Activated CD4-positive, alpha-beta T cell treated with anti-CD3 and anti-CD28 coated beads, Interleukin-2, amount 50 U/mL, for 48 hours (primary cell): ENCODE results near the gene A3GALT2.

Experiments used
- DNase-seq, 2 experiments: peaks; one replicate each; pipeline ENCODE4 v3.0.0-alpha.2; 2020

A3GALT2 gene

GRCh38 chr1:33320619-33321165, at the start of gene A3GALT2:
Gene A3GALT2 (minus strand): TSS chr1:33321098. CDS start chr1:33321098, 0 bp downstream.
- no peak for DNase-seq

GRCh38 chr1:33370301-33370700, 49.4 kb upstream of the A3GALT2 start:
- DNase-seq = no peak

DNA sequence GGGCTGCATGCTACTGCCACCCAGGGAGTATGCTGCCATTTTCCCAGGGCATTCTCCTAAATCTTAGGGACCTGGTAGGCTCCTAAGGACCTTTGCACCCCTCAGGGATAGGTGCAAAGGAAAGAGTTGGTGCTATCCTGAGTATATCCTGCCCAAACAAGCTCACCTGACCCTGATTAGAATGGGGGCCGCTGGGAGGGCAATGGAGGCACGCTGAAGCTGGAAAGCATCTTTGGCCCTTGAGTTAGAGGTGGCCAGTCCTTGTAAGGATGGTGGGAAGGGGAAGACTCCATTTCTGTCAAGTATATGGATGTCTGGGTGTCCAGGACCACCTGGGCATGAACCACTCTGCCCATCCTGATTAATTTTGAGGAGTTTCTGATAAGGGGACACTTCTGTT, 48.9 kb upstream of the A3GALT2 start:
- no peak for DNase-seq

- DNase-seq = no peak
These were observed 48.2 kb upstream of the A3GALT2 start for GRCh38 chr1:33369081-33369480.

- DNase-seq = no peak
These were observed 47.5 kb upstream of the A3GALT2 start for GRCh38 chr1:33368431-33368830.

DNA sequence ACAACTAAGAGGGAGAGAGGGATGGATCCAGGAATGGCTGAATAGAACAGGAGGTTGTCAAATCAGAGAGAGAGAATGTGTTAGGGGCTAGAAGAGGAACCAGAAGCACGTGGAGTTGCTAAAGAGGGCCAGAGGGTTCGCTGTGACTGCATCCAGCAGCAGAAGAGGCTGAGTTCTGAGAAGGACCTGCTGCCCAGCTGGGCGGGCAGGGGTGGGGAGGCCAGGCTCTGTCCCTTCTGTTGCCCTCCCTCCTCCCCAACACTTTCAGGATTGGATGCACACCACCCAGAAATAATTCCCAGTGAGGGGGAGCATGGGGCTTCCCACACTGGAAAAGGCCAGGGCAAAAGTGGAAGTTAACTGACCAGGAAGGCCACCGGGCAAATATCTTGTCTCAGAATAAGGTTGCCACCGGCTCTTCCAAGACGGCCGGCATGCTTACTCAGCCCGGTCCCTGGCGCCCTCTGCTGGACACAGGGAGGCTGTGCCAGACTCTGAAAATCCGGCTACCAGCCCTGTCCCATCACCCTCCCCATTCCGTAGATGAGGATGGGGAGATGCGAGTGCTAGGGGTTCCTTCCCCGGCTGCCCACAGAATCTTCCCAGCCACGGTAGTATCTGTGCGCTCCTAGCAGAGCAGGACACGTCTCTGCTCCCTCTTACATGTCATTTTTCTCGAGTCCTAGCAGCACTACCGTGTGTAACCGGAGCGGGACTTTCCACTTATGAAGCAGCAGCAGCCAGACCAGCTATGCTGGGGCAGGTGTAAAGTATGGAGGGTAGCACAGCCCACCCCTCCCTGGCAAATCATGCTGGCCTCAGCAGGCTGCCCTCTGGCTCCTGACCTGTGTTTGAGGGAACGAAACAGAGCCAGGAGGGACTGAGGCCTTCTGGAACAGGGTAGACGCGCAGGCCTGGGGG, 46.8 kb upstream of the A3GALT2 start:
- peak; percentile 88 to 91 for DNase-seq

DNA sequence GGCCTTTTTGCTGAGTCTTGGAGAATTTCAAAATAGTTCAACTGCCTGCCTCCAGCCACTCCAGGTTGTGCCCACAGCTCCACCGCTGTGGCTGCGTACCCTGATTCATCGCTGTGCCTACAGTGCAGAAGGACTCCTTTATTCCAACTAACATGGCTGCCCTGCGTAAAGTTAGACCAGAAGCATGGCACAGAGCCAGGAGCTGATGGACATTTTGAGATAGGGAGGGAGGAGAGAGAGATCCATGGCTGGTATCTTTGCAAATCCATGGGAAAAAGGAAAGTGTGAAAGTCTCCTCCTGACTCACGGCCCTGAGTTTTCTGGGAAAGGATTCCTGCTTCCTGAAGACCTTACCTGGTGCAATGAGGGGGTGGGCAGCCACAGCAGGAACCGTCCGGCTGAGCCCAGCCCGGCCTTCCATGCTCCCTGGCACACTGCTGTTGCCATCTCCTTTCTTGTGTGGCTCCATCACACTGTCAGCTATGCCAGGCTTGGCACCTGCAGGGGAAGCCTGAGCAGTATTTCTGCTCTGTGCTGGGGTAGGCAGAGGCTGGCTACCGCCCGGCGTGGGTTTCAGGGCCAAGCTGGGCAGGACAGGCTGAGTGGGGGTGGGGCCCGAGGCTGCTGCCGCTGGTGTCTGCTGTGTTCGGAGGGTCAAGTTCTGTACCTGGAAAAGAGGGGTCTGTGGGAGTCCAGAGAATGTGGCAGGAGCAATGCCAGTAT, 46.0 kb upstream of the A3GALT2 start:
- DNase-seq = no peak

DNA sequence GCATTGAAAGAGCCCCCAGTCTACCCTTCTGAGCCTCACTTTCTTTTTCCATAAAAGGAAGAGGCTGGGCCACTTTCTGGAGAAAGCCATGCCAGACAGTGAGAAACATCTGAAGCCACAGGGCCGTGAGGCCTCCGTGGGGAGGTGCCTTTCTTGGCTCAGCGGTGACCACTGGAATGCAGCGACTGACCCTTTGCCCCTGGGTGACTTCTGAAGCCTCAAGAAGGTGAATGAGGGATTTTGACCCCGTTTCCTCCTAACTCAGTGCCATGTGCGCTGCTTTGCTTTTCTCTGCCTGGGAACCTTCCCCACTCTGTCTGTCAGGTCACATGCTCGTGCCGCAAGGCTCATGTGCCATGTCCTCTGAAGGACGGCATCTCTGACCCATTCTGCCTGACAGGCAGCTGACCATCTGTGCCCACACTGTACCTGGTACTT, 44.7 kb upstream of the A3GALT2 start:
- DNase-seq = no peak

- DNase-seq = no peak
These were observed 43.6 kb upstream of the A3GALT2 start for GRCh38 chr1:33364565-33364918.

DNA sequence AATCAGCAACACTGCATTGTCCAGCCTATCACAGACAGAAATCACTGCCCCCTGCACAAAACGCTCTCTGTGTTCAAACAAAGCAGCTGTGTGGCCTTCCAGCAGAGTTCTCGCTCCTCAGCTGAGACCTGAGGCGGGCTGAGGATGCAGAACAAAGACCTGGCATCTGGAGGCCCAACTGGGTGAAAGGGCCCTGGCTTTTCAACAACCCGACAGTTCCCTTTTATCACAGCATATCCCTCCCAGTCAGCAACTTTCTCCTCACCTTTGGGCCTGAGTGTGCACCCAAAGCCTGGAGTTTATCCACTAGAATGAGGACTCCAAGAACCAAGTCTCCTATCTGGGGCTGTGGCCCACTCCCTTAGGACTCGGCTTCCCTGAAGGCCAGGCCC, 42.6 kb upstream of the A3GALT2 start:
- no peak for DNase-seq

- no peak for DNase-seq
These were observed 42.1 kb upstream of the A3GALT2 start for GRCh38 chr1:33363021-33363420.

GRCh38 chr1:33361532-33362235, 40.8 kb upstream of the A3GALT2 start:
- no peak for DNase-seq

DNA sequence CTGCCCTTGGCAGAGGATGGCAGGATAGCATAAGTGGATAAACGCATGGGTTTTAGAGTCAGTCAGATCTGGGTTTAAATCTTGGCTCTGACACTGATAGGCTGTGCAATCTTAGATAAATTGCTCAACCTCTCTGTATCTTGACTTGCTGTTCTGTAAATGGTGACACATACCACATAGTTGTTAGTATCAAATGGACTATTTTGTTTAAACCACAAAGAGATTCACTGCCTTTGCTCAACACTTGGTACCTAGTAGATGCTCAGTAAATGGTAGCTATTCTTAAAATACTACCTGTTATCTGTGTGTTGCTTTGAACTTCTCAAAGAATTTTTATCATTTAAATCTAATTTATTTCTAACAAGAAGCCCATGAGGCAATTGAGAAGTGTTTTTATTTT, 39.5 kb upstream of the A3GALT2 start:
- DNase-seq = no peak

DNA sequence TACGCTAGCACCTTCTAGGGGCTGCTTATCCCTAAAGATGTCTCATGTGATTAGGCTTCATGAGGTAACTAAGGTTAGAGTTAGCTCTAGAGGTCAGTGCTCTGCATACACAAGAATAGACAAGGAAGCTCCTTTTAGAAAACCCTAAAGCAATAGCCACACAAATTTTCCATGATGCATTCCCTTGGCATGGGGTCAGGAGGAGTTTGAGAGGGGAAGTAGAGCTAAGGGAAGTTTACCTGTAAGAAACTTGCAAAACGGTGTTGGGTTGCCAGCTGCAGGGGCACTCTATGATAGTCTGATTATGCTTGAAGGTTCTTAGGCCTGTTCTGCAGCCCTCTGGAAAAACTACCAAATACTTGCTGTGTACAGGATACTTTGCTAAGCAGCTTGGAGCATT, 39.0 kb upstream of the A3GALT2 start:
- no peak for DNase-seq

DNA sequence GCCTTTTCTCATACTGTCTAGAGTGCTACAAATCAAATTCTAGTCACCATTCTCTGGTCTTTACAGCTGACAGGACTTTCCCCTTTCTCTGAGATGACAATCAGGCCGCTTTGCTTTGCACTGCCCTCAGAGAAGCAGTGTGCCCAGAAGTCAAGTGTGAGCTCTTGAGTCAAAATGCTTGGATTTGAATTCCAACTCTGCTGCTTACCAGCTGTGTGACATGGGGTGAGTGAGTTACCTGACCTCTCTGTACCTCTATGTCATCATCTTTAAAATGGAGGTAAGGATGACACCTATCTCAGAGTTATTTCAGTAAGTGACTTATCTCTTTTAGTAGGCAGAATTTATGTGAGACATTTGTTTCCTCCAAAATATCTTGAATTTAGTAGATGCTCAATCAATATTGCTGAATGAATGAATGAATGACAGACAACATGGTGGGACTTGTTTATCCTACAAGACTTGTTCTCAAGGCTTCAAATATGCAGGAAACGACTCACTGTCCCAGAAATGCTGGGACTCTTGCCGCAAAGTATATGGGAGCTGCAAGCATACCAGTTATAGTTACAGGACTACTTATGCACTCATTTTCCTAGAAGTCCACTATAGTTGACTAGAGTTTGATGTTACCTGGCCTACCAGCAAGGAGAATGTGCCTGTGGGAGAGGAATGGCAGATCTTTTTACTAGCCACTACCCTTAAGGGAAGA, 38.1 kb upstream of the A3GALT2 start:
- no peak for DNase-seq

GRCh38 chr1:33358114-33358794, 37.4 kb upstream of the A3GALT2 start:
- no peak for DNase-seq

DNA sequence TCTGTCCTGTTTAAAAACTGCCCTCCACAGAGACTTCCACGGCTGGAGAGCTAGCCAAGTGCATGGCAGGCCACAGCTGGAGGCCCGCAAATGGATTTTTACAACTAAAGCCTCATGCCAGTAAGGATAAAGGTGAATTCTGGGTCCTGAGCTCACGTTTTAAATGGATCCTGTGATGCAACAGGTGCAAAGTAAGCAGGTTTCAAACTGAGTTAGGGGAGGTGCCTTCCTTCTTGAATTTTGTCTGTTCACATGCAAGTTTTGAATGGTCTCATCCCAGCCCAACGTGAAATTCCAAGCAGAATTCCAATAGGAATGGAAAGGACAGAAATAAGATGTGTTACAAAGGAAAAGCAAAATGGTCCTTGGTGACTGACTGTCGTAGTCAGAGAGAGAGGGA, 36.2 kb upstream of the A3GALT2 start:
- DNase-seq = no peak

DNA sequence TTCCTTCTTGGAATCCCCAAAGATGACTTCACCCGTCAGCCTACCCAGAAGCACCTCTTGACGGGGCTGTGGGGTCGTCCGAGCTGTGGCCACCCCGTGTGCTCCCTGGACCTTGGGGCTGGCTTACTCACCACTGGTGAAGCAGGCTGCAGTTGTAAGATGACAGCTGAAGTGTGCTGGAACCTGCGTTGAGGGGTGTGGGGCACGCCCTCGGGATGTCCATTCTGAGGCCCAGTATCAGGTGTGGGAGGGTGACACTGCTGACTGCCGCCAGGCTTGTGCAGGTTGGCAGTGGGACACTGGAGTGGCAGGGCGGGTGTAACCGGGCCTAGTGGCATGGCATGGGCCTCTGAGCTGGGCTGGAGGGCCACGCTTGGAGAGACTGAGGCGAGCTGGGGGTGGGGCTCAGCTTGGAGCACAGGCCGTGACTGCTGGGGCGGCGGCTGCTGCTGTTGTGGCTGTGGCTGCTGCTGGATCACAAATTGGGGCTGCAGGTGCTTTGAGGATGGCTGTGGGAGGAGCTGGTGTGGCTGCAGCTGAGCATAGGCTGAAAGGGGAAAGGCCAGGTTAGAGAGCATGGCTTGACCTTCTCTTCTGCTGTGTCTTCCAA, 33.9 kb upstream of the A3GALT2 start:
- DNase-seq = no peak

DNA sequence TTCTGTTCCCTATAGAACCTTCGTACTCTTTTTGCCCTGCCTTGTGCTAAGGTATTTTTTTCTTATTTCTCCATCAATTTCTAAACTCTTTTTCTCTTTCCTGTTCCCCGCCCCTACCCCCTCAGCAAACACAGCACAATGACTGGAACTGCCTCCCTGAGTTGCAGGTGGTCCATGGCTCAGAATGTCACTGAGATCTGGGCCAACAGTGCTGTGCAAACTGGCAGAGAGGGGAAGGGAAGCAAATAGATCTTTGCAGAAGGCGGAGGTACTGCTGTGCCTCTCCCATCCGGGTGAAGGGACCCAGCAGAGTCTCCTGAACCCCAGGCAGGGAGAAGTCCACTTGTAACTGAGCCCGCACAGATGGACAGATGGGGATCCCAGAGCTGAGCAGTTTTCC, 32.6 kb upstream of the A3GALT2 start:
- no peak for DNase-seq

GRCh38 chr1:33351281-33351660, 30.4 kb upstream of the A3GALT2 start:
- no peak for DNase-seq

GRCh38 chr1:33350611-33351280, 29.8 kb upstream of the A3GALT2 start:
- no peak for DNase-seq
